ENCODE data around the gene KIF26B.

KIF26B gene

GRCh38 chr1:245538671-245539070, 383.9 kb downstream of the KIF26B start:
- DNase-seq = no peak

DNA sequence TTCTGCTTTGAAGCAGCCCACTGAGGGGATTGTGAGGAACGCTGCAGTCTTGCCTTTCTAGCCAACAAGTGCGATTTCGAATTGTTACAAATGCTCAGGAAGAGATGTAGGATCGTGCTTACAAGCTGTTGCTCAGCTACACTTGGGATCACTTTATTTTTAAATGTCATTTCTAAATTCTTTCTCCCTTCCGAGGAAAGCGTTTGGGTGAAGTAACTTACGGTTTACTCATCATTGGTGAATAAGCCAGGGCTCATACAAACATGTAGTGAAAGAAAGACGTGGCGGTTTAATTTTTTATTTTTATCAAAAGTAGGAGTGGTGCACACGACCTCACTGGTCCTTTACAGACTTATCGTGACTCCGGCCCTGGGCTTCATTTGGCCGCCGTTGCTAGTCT, 386.6 kb downstream of the KIF26B start:
- DNase-seq = no peak

DNA sequence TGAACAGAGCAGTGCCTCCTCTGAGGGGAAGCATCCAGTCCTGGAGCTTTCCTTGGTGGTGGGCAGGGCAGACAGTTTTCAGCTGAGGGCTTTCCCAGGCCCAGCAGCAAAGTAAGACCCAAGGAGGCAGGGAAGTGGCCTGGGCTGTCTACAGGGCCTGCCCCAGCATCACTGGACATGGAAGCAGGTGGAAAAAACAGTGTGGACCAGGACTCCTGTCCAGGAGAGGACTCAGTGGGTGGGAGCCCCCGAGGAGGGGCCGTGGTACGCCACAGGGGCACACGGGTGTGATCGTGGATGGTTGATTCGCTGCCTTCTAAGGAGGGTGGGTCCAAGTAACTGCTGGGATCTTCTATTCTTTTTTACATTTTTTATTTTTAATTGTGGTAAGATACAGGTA, 387.6 kb downstream of the KIF26B start:
- no peak for DNase-seq

DNA sequence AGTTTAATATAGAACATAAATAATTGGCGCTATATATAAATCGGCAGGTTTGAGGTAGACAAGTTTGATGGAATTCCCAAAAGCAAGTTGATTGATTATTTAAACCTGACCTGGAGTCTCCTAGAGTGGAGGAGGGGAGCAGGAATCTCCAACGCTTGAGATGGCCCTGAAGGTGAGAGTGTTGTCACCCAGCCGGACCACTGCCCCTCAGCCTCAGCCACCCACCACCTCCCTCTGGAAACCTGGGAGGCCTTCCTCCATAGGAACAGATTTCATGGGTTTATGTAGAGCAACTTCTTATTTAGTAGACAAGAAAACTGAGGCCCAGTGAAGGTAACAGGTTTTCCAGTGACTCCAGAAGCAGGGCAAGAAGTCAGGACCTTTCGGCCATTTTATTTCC, 389.5 kb downstream of the KIF26B start:
- no peak for DNase-seq

DNA sequence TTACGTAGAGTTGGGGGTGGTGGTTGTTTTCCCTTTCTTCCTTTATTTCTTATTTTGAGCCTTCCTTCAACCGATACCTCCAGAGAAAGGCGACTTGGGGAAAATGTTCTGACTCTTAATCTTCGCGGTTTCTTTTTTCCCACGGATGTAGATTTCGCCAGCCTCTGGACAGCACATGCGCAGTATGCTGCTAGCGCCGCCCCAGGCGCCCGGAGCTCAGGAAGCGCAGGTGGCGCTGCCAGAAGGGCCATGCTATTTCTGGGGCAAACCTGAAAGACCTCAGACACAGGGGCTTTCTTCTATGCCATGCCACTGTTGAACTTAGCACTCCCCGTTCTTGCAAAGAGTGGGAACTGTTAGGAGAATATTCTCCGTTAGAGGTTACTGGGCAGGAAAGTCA, 392.1 kb downstream of the KIF26B start:
- no peak for DNase-seq

- no peak for DNase-seq
These were observed 395.4 kb downstream of the KIF26B start for GRCh38 chr1:245549996-245550719.

- DNase-seq = no peak
These were observed 395.9 kb downstream of the KIF26B start for GRCh38 chr1:245550720-245551043.

DNA sequence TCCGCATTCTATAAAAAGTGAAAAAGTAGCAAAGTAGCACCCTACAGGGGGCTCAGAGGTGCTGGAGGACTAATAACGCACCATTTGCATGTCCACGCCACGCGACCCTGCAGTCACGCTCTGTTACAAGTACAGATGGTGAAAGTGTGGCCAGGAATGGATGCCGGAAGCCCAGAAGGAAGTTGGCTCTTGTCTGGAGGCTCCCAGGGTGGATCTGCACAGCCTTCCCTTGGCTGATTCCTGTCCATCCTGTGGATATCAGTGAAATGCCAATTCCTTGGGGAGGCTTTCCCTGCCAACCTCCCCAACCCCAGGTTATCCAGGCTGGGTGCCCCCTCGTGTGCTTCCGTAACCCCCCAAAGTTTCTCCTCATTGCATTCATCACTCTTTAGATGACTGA, 396.8 kb downstream of the KIF26B start:
- no peak for DNase-seq

GRCh38 chr1:245552331-245552730, 397.5 kb downstream of the KIF26B start:
- no peak for DNase-seq

DNA sequence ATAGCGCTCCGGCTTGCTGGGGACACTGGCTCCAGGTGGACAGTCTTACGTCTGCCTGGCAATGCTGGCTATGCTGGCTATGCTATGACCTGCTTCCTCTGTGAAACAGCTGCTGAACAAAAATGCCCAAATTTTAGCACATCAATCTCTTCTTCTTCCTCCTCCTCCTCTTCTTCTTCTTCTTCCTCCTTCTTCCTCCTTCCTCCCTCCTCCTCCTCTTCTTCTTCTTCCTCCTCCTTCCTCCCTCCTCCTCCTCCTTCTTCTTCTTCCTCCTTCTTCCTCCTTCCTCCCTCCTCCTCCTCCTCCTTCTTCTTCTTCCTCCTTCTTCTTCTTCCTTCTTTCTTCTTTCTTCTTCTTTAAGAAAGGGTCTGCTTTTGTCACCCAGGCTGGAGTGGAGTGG, 401.3 kb downstream of the KIF26B start:
- no peak for DNase-seq

GRCh38 chr1:245558069-245558468, 403.3 kb downstream of the KIF26B start:
- DNase-seq = no peak

GRCh38 chr1:245560316-245560859, 405.6 kb downstream of the KIF26B start:
- DNase-seq = no peak

DNA sequence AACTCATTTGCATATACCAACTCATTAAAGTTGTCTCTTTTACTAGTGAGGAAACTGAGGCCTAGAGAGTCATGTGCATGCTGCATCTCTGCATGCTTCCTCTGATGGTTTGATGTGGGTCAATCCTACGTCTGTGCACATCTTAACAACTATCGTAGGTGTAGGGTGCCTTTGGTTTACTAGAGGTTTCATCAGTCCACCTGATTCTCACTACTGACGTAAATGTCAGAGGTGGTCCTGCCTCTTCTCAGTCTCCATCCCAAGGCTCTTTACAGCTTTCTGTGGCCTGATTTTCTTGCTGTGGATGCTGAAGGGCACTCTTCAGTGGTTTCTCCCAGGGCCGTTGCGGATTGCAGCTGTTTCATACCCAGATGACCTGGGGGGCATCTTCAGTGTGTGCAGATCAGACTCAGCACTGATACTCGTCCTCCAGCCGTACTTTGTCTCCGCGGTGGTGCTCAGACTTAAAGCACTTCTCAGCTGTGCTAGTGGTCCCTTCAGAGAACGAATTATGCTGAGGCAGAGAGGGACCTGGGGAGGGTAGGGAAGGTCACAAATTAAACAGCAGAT, 407.0 kb downstream of the KIF26B start:
- no peak for DNase-seq

GRCh38 chr1:245566134-245566533, 411.3 kb downstream of the KIF26B start:
- DNase-seq = no peak

DNA sequence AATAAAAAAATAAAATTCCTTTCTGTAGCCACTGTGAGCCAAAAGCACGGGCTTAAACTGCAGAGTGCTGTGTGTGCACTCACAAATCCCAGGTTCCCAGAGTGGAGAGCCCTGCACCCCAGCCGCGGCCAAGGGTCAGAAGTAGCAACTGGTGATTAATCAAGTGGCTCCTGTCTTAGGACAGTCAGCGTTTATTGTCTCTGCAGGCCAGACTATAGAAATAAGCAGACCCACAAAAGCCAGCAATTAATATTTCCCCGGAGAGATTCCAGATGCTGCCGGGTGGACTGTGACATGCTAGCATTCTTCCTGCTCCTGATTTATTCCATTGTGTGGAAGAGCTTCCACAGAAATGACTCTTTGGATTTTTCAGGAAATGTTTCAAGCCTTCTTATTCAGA, 412.2 kb downstream of the KIF26B start:
- DNase-seq = no peak

DNA sequence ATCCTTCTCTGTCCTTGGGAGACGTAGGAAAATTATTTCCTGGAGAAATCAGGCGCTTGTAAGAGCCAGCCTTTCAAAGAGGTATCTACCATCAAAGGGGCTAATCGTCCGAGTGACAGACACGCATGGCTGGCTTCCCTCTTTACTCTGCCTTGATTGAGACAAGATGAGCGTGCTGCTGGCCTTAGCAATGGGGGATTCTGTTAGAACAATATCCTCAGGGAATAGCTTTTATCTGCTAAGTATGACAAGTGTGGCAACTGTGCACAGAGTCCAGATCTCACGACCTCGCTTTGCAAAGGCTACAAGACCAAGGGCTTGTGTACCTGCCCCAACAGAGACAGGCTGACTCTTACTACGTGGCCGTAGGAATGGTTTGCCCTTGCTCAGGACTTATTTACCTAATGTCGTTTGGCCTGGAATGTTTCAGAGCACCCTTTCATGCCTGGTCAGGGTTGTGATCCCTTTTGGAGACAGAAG, 417.1 kb downstream of the KIF26B start:
- DNase-seq = no peak

DNA sequence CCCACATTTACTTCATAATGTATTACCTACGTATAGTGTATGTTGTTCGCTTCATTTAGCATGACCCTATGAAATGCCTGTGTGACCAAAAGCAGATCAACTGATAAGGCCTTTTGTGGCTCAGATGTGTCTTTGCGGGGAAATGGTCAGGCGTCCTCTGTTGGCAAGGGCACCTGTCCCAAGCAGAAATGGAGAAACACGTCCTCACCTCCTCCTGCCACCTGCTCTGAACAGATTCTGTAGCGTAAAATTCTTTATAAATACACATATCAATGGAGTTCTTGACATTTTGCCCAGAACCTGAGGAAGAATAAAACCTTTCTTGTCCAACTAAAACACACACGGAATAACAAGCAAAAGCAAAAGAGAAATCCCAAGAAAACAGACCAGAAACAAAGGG, 417.9 kb downstream of the KIF26B start:
- no peak for DNase-seq

- DNase-seq = no peak
These were observed 420.9 kb downstream of the KIF26B start for GRCh38 chr1:245575710-245576109.

GRCh38 chr1:245576323-245576722, 421.5 kb downstream of the KIF26B start:
- no peak for DNase-seq

DNA sequence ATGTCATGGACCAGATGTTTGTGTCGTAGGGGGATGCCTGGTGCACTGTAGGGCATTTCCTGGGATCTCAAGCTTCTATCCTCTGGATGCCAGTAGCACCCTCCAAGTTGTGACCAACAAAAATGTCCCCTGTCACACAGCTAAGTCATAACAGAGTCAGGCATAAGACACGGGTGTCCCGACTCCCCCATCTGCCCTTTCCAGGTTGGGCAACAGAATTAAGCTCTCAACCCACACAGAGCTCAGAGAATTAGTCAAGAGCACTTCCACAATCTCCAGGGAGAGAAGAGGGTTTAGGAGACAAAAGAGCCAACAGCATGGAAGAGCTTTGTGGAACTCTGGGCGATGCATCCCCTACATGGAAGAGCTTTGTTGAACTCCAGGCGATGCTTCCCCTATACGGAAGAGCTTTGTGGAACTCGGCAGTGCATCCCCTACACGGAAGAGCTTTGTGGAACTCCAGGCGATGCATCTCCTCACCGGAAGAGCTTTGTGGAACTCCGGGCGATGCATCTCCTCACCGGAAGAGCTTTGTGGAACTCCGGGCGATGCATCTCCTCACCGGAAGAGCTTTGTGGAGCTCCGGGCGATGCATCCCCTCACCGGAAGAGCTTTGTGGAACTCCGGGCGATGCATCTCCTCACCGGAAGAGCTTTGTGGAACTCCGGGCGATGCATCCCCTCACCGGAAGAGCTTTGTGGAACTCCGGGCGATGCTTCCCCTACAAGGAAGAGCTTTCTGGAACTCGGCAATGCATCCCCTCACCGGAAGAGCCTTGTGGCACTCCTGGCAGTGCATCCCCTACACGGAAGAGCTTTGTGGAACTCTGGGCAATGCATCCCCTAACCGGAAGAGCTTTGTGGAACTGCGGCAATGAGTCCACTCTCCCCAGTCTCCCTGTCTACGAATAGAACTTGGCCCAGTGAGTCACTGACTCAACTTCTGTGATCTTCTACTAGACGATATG, 422.7 kb downstream of the KIF26B start:
- DNase-seq = no peak

GRCh38 chr1:245578308-245578707, 423.5 kb downstream of the KIF26B start:
- no peak for DNase-seq

DNA sequence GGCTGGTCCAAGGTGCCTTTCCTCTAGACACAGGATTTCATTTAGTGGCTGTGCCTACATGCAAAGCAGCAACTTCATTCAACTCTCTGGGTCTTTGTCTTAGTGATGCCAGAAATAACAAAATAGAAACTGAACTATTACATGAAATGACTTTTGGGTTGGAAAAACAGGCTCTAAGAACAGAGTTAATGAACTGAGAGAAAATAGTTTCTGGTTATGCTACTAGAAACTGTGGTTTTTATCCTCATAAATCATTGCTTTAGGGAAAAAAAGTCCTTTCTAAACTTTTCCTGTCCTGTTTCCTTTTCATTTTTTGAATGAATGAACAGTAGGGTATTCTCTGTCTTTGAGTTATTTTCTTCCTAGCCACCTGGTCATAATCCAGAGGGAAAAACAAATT, 424.0 kb downstream of the KIF26B start:
- no peak for DNase-seq

- DNase-seq = no peak
These were observed 425.1 kb downstream of the KIF26B start for GRCh38 chr1:245579881-245580280.

- DNase-seq = no peak
These were observed 425.9 kb downstream of the KIF26B start for GRCh38 chr1:245580651-245581050.

Measured in activated effector memory CD4-positive, alpha-beta T cell treated with Interleukin-2 at 50 U/mL for 16 hours (primary cell).